HG03159 (cell line): ENCODE measurements around the gene POLD1.
"Not testable (repeated sequence)": the region's sequence is repeated elsewhere in the genome, so short reads cannot be mapped to it uniquely, and the experiment has no call there.

Source experiments
- ATAC-seq: cut with Tn5 transposase; IDR thresholded peaks from one replicate; pipeline ENCODE4 v1.9.1; 2021; ENCODE audit warnings: mild to moderate bottlenecking, moderate library complexity; ENCODE audit not compliant: unreplicated experiment

The POLD1 gene

GRCh38 chr19:50433201-50434180, 49.3 kb downstream of the POLD1 start:
- ATAC-seq, result no peak

- no peak for ATAC-seq
Observed at GRCh38 chr19:50434525-50434924, 50.4 kb downstream of the POLD1 start.

GRCh38 chr19:50435221-50435620, 51.1 kb downstream of the POLD1 start:
- ATAC-seq, result no peak

GRCh38 chr19:50435627-50436026, 51.5 kb downstream of the POLD1 start:
- ATAC-seq, result no peak

- ATAC-seq, result no peak
Observed at GRCh38 chr19:50437862-50438449, 53.8 kb downstream of the POLD1 start.

- ATAC-seq, result not testable (repeated sequence)
Observed at GRCh38 chr19:50439130-50439529, 55.0 kb downstream of the POLD1 start.

- ATAC-seq, result no peak
Observed at GRCh38 chr19:50444059-50444458, 59.9 kb downstream of the POLD1 start.

GRCh38 chr19:50447053-50447452, 62.9 kb downstream of the POLD1 start:
- ATAC-seq, result no peak

GRCh38 chr19:50447750-50448149, 63.6 kb downstream of the POLD1 start:
- no peak for ATAC-seq

GRCh38 chr19:50449236-50449899, 65.2 kb downstream of the POLD1 start:
- no peak for ATAC-seq

- ATAC-seq, result no peak
Observed at GRCh38 chr19:50450369-50451222, 66.4 kb downstream of the POLD1 start.

GRCh38 chr19:50451223-50451534, 67.0 kb downstream of the POLD1 start:
- ATAC-seq, result no peak

- no peak for ATAC-seq
Observed at GRCh38 chr19:50453243-50453642, 69.1 kb downstream of the POLD1 start.

- ATAC-seq, result no peak
Observed at GRCh38 chr19:50455992-50456391, 71.8 kb downstream of the POLD1 start.

GRCh38 chr19:50457300-50457699, 73.2 kb downstream of the POLD1 start:
- no peak for ATAC-seq

- ATAC-seq, result no peak
Observed at GRCh38 chr19:50458396-50459066, 74.4 kb downstream of the POLD1 start.

- no peak for ATAC-seq
Observed at GRCh38 chr19:50459067-50459456, 74.9 kb downstream of the POLD1 start.

- ATAC-seq, result no peak
Observed at GRCh38 chr19:50459638-50460037, 75.5 kb downstream of the POLD1 start.

- ATAC-seq, result peak; percentile 69
Observed at GRCh38 chr19:50460161-50460765, 76.1 kb downstream of the POLD1 start.
